ENCODE data around the gene YEATS2. TPM values are rescaled to one million over a fixed set of nuclear protein-coding genes. Genes with fewer than 3 reads are reported as not detected.

YEATS2 gene
- total RNA-seq, 4 donors from 2014 or later, result 5.7 to 10.8 (median 9.3) TPM

DNA sequence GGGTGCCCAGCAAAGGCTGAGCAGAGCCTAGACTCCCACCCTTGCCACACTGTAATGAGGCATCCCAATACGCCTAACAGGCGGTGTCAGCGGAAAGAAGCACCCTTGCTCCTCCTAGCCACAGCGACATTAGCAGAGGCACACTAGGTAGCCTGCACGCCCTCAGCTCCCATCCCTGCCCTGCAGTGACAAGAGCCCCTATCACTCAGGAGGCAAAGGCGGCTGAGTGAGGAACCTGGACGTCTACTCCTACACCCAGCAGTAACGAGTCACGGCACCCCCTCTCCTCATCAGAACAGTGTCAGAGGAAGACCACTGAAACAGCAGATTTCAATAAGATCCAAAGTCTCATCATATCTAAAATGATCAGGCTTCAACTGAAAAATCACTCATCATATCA lies 139.8 kb downstream of the YEATS2 start:
- ATAC-seq (no peak), DNase-seq (no peak)
- H3K9me3 ChIP-seq, result no peaks in the 10 kb centered on the region
- H3K36me3 ChIP-seq, result peaks cover 0 to 50% of the 10 kb centered on the region in 2 donors
- H3K4me1 ChIP-seq, result peaks cover 0 to 6% of the 10 kb centered on the region in 2 donors
- no peaks in the 10 kb centered on the region for H3K27me3 ChIP-seq
- no peak overlapping the region for H3K4me3 ChIP-seq
- in situ Hi-C loops (cut with MboI; ENCODE audit: low sequenced_read_pairs in 4 of 4) (no loop called here), intact Hi-C loops (cut with DNase I; ENCODE audit: low total_unique reads) (no loop called here)
- H3K27ac ChIP-seq, result no peak overlapping the region
- TF ChIP-seq POLR2A (IDR thresholded peaks at IDR 0.05), result no peak
- TF ChIP-seq, protein P1, sequence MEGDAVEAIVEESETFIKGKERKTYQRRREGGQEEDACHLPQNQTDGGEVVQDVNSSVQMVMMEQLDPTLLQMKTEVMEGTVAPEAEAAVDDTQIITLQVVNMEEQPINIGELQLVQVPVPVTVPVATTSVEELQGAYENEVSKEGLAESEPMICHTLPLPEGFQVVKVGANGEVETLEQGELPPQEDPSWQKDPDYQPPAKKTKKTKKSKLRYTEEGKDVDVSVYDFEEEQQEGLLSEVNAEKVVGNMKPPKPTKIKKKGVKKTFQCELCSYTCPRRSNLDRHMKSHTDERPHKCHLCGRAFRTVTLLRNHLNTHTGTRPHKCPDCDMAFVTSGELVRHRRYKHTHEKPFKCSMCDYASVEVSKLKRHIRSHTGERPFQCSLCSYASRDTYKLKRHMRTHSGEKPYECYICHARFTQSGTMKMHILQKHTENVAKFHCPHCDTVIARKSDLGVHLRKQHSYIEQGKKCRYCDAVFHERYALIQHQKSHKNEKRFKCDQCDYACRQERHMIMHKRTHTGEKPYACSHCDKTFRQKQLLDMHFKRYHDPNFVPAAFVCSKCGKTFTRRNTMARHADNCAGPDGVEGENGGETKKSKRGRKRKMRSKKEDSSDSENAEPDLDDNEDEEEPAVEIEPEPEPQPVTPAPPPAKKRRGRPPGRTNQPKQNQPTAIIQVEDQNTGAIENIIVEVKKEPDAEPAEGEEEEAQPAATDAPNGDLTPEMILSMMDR (IDR thresholded peaks at IDR 0.05 in 4 of 5, conservative IDR thresholded peaks at IDR 0.05 in 1 of 5), result no peak

DNA sequence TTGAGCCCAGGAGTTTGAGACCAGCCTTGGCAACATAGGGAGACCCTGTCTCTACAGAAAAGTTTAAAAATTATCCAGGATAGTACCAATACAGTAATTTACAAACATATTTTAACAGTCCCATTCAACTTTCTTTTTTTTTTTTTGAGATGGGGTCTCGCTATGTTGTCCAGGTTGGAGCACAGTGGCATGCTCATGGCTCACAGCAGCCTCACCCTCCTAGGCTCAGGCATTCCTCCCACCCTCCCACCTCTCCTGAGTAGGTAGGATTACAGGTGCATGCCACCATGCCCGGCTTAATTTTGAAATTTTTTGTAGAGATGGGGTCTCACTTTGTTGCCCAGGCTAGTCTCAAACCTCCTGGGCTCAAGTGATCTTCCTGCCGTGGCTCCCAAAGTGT lies 140.3 kb downstream of the YEATS2 start:
- in situ Hi-C loops (cut with MboI; ENCODE audit: low sequenced_read_pairs in 4 of 4), result no loop called here
- intact Hi-C loops (cut with DNase I; ENCODE audit: low total_unique reads), result no loop called here

DNA sequence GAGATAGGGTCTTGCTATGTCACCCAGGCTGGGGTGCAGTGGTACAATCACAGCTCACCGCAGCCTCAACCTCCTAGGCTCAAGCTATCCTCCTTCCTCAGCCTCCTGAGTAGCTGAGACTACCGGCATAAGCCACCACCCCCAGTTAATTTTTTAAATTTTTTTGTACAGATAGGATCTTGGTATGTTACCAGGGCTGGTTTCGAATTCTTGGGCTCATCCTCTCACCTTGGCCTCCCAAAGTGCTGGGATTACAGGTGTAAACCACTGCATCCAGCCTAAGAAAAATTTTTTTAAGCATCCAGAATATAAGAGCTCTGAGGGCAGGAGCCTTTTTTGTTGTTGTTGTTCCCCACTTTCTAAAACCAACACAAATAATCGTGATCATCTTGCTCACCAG lies 142.2 kb downstream of the YEATS2 start:
- no peak overlapping the region for H3K4me3 ChIP-seq
- in situ Hi-C loops (cut with MboI; ENCODE audit: low sequenced_read_pairs in 4 of 4) (no loop called here), intact Hi-C loops (cut with DNase I; ENCODE audit: low total_unique reads) (no loop called here)
- H3K4me1 ChIP-seq, result peaks cover 0 to 6% of the 10 kb centered on the region in 2 donors
- TF ChIP-seq POLR2A (IDR thresholded peaks at IDR 0.05), result no peak
- TF ChIP-seq, protein P1 (IDR thresholded peaks at IDR 0.05 in 4 of 5, conservative IDR thresholded peaks at IDR 0.05 in 1 of 5), result no peak
- no peaks in the 10 kb centered on the region for H3K27me3 ChIP-seq
- no peak for DNase-seq
- H3K27ac ChIP-seq, result no peak overlapping the region
- H3K9me3 ChIP-seq, result no peaks in the 10 kb centered on the region
- peaks cover 0 to 61% of the 10 kb centered on the region in 2 donors for H3K36me3 ChIP-seq
- no peak for ATAC-seq

More for the DNA sequence above, 140.3 kb downstream of the YEATS2 start:
- Histone ChIP-seq H3K36me3 (peaks cover 0 to 48% of the 10 kb centered on the region in 2 donors), H3K4me3 (no peak overlapping the region), H3K4me1 (peaks cover 0 to 6% of the 10 kb centered on the region in 2 donors), H3K27ac (no peak overlapping the region), H3K9me3 (no peaks in the 10 kb centered on the region), H3K27me3 (no peaks in the 10 kb centered on the region)
- TF ChIP-seq, protein P1 (IDR thresholded peaks at IDR 0.05 in 4 of 5, conservative IDR thresholded peaks at IDR 0.05 in 1 of 5), result no peak
- no peak for TF ChIP-seq POLR2A (IDR thresholded peaks at IDR 0.05)
- DNase-seq, result no peak
- no peak for ATAC-seq

DNA sequence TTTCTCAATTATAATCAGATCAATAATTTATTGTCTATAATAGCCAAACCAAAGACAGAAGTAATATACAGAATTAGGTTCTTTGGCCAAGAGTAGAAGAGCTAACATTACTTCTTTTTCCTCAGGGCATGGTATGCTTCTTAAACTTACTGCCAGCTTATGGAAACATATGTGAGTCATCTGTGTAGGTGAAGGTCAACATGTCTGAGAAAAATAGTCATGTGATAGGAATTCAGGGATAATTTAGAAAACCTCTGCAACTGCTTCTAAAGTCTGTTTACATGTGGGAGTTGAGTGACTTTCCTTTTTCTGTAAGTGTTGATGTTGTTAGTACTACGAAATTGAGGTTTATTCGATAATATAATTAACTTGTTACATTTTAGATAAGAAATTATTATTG lies 147.0 kb downstream of the YEATS2 start:
- ATAC-seq, result no peak
- Histone ChIP-seq H3K4me3 (no peak overlapping the region), H3K27me3 (no peaks in the 10 kb centered on the region), H3K27ac (no peak overlapping the region), H3K4me1 (peaks cover 0 to 6% of the 10 kb centered on the region in 2 donors), H3K36me3 (peaks cover 0 to 70% of the 10 kb centered on the region in 2 donors), H3K9me3 (no peaks in the 10 kb centered on the region)
- TF ChIP-seq, protein P1 (IDR thresholded peaks at IDR 0.05 in 4 of 5, conservative IDR thresholded peaks at IDR 0.05 in 1 of 5), result no peak
- no peak for TF ChIP-seq POLR2A (IDR thresholded peaks at IDR 0.05)
- no peak for DNase-seq
- intact Hi-C loops (cut with DNase I; ENCODE audit: low total_unique reads), result no loop called here
- in situ Hi-C loops (cut with MboI; ENCODE audit: low sequenced_read_pairs in 4 of 4), result no loop called here

DNA sequence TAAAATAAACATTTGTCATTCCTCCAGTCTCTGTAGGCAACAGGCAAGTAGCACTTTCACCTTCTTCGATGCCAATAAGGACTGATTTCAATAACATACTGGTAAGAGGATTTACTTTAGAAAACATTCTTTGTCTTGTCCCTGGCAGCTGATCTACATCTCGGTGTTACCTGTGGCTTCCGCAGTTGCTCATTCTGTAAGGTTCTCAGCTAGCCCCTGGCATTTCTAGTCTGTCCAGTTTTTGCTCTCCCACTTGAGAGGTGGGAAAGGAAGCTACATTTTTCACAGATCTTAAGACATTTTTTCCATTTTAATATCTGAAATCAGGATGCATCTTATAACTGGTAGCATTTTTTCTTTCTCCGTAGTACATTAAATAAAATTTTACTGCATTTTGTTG lies 147.5 kb downstream of the YEATS2 start:
- no peaks in the 10 kb centered on the region for H3K9me3 ChIP-seq
- H3K4me1 ChIP-seq, result peaks cover 0 to 6% of the 10 kb centered on the region in 2 donors
- no peak overlapping the region for H3K4me3 ChIP-seq
- TF ChIP-seq, protein P1 (IDR thresholded peaks at IDR 0.05 in 4 of 5, conservative IDR thresholded peaks at IDR 0.05 in 1 of 5), result no peak
- intact Hi-C loops (cut with DNase I; ENCODE audit: low total_unique reads), result no loop called here
- peaks cover 0 to 66% of the 10 kb centered on the region in 2 donors for H3K36me3 ChIP-seq
- in situ Hi-C loops (cut with MboI; ENCODE audit: low sequenced_read_pairs in 4 of 4), result no loop called here
- H3K27me3 ChIP-seq, result no peaks in the 10 kb centered on the region
- no peak overlapping the region for H3K27ac ChIP-seq
- no peak for DNase-seq
- no peak for ATAC-seq
